Measurements from ENCODE around the gene HIPK2.

The HIPK2 gene

GRCh38 chr7:139777948-139778841 is at the start of gene HIPK2:
Gene HIPK2 (minus strand): TSS chr7:139777998. CDS start chr7:139777623, 375 bp downstream.
- Histone ChIP-seq H3K4me1 (peaks cover 30 to 46% (median 39%) of the 10 kb centered on the region in 10 experiments), H3K27ac (peak within 1 kb of the TSS; percentile 85 to 95 (median 89))

GRCh38 chr7:139827042-139827441 is 49.2 kb upstream of the HIPK2 start:
- no peaks in the 10 kb centered on the region for H4K20me1 ChIP-seq
- peaks cover 0 to 16% (median 6%) of the 10 kb centered on the region in 11 experiments; a peak in 10 of 22 replicates for H3K9me3 ChIP-seq (replicated peaks in 1 of 11)
- no peaks in the 10 kb centered on the region for H3K27me3 ChIP-seq
- no peak overlapping the region for H3K4me3 ChIP-seq
- H3K4me1 ChIP-seq, result peaks cover 11 to 53% (median 32%) of the 10 kb centered on the region in 10 experiments
- H3K4me2 ChIP-seq, result no peak overlapping the region
- H3K36me3 ChIP-seq, result peaks cover 0 to 11% (median 0%) of the 10 kb centered on the region in 11 experiments; a peak in 8 of 22 replicates
- H3K27ac ChIP-seq, result no peak overlapping the region
- TF ChIP-seq Cebpa-rat (IDR thresholded peaks at IDR 0.05), result no peak
- H3K9ac ChIP-seq, result no peak overlapping the region

More at GRCh38 chr7:139777948-139778841, at the start of gene HIPK2:
- H3K27me3 ChIP-seq, result no peaks in the 10 kb centered on the region
- peak within 1 kb of the TSS; percentile 87 to 98 (median 92) for H3K4me2 ChIP-seq
- H3K4me3 ChIP-seq, result peak within 1 kb of the TSS; percentile 67 to 94 (median 88)
- peaks cover 6 to 26% (median 25%) of the 10 kb centered on the region in 11 experiments; a peak in 20 of 22 replicates for H4K20me1 ChIP-seq
- no peak for TF ChIP-seq Cebpa-rat (IDR thresholded peaks at IDR 0.05)
- peak within 1 kb of the TSS; percentile 86 to 98 (median 92) for H3K9ac ChIP-seq
- no peaks in the 10 kb centered on the region for H3K9me3 ChIP-seq (replicated peaks in 1 of 11)
- H3K36me3 ChIP-seq, result peaks cover 0 to 25% (median 18%) of the 10 kb centered on the region in 11 experiments; a peak in 13 of 22 replicates

- Histone ChIP-seq H3K4me3 (no peak overlapping the region), H4K20me1 (no peaks in the 10 kb centered on the region), H3K4me1 (peaks cover 11 to 42% (median 25%) of the 10 kb centered on the region in 10 experiments), H3K9me3 (replicated peaks in 1 of 11) (peaks cover 0 to 6% (median 0%) of the 10 kb centered on the region in 11 experiments; a peak in 1 of 22 replicates), H3K9ac (no peak overlapping the region), H3K4me2 (peak overlapping the region in 2 of 11 experiments; percentile 14 to 25; a peak in 1 of 22 replicates), H3K27ac (no peak overlapping the region), H3K27me3 (no peaks in the 10 kb centered on the region), H3K36me3 (no peaks in the 10 kb centered on the region)
- TF ChIP-seq Cebpa-rat (IDR thresholded peaks at IDR 0.05), result no peak
Measured at GRCh38 chr7:139825666-139826290, 48.0 kb upstream of the HIPK2 start.

GRCh38 chr7:139823959-139824521 is 46.2 kb upstream of the HIPK2 start:
- no peaks in the 10 kb centered on the region for H3K36me3 ChIP-seq
- peaks cover 0 to 3% (median 0%) of the 10 kb centered on the region in 11 experiments; a peak in 1 of 22 replicates for H3K9me3 ChIP-seq (replicated peaks in 1 of 11)
- H3K27ac ChIP-seq, result no peak overlapping the region
- H4K20me1 ChIP-seq, result no peaks in the 10 kb centered on the region
- no peak overlapping the region for H3K9ac ChIP-seq
- no peaks in the 10 kb centered on the region for H3K27me3 ChIP-seq
- TF ChIP-seq Cebpa-rat (IDR thresholded peaks at IDR 0.05), result no peak
- H3K4me2 ChIP-seq, result no peak overlapping the region
- H3K4me3 ChIP-seq, result no peak overlapping the region
- H3K4me1 ChIP-seq, result peaks cover 6 to 37% (median 8%) of the 10 kb centered on the region in 10 experiments

- TF ChIP-seq Cebpa-rat (IDR thresholded peaks at IDR 0.05), result no peak
- no peak overlapping the region for H3K9ac ChIP-seq
- H3K27ac ChIP-seq, result no peak overlapping the region
- H3K36me3 ChIP-seq, result no peaks in the 10 kb centered on the region
- peaks cover 0 to 27% (median 0%) of the 10 kb centered on the region in 10 experiments; a peak in 6 of 20 replicates for H3K4me1 ChIP-seq
- H3K4me2 ChIP-seq, result no peak overlapping the region
- H3K9me3 ChIP-seq (replicated peaks in 1 of 11), result peaks cover 0 to 15% (median 0%) of the 10 kb centered on the region in 11 experiments; a peak in 4 of 22 replicates
- H3K4me3 ChIP-seq, result no peak overlapping the region
- H4K20me1 ChIP-seq, result no peaks in the 10 kb centered on the region
- H3K27me3 ChIP-seq, result no peaks in the 10 kb centered on the region
Measured at GRCh38 chr7:139822855-139823254, 45.1 kb upstream of the HIPK2 start.

GRCh38 chr7:139821349-139822105 is 43.7 kb upstream of the HIPK2 start:
- Histone ChIP-seq H4K20me1 (no peaks in the 10 kb centered on the region), H3K4me3 (no peak overlapping the region), H3K27me3 (no peaks in the 10 kb centered on the region), H3K9me3 (replicated peaks in 1 of 11) (peaks cover 8 to 28% (median 13%) of the 10 kb centered on the region in 11 experiments; a peak in 20 of 22 replicates), H3K9ac (no peak overlapping the region), H3K4me2 (no peak overlapping the region), H3K36me3 (no peaks in the 10 kb centered on the region), H3K27ac (no peak overlapping the region), H3K4me1 (peaks cover 0 to 22% (median 0%) of the 10 kb centered on the region in 10 experiments; a peak in 4 of 20 replicates)
- no peak for TF ChIP-seq Cebpa-rat (IDR thresholded peaks at IDR 0.05)

- Histone ChIP-seq H3K27ac (no peak overlapping the region), H3K27me3 (no peaks in the 10 kb centered on the region), H3K9me3 (replicated peaks in 1 of 11) (peaks cover 18 to 43% (median 27%) of the 10 kb centered on the region in 11 experiments), H3K4me2 (peak overlapping the region in 3 of 11 experiments; percentile 7 to 60 (median 38); a peak in 5 of 22 replicates), H3K36me3 (no peaks in the 10 kb centered on the region), H3K4me1 (peaks cover 0 to 12% (median 0%) of the 10 kb centered on the region in 10 experiments; a peak in 4 of 20 replicates), H4K20me1 (no peaks in the 10 kb centered on the region), H3K9ac (no peak overlapping the region), H3K4me3 (no peak overlapping the region)
- TF ChIP-seq Cebpa-rat (IDR thresholded peaks at IDR 0.05), result no peak
Measured at GRCh38 chr7:139820089-139820488, 42.3 kb upstream of the HIPK2 start.

- Histone ChIP-seq H3K4me1 (peaks cover under 1 to 31% (median 18%) of the 10 kb centered on the region in 10 experiments; a peak in 16 of 20 replicates), H4K20me1 (no peaks in the 10 kb centered on the region), H3K9me3 (replicated peaks in 1 of 11) (peaks cover 18 to 43% (median 27%) of the 10 kb centered on the region in 11 experiments), H3K27me3 (no peaks in the 10 kb centered on the region), H3K36me3 (no peaks in the 10 kb centered on the region), H3K4me3 (no peak overlapping the region), H3K4me2 (no peak overlapping the region), H3K9ac (no peak overlapping the region), H3K27ac (no peak overlapping the region)
- no peak for TF ChIP-seq Cebpa-rat (IDR thresholded peaks at IDR 0.05)
Measured at GRCh38 chr7:139817249-139817648, 39.5 kb upstream of the HIPK2 start.

Data from BLaER1 treated with 17β-estradiol and CSF1 and Interleukin-3, amounts not matched to agents 10 nM and 100 nM (cell line).